H9 (cell line): ENCODE results near the gene DIP2C. TPM values are rescaled to one million over a fixed set of nuclear protein-coding genes. Genes with fewer than 3 reads are reported as not detected.
A peak's percentile ranks its signal among the peaks of the same experiment; 100 is the strongest.
"Not testable (repeated sequence)": the region's sequence is repeated elsewhere in the genome, so short reads cannot be mapped to it uniquely, and the experiment has no call there.

Experiments used
- DNase-seq: peaks from one replicate; pipeline ENCODE4 v3.0.0-alpha.2; 2017
- H2AFZ ChIP-seq: one replicate; pipeline ENCODE4 v1.6.1; 2013; ENCODE audit warnings: mild to moderate bottlenecking, low read length, control low read depth, moderate library complexity
- H2AK5ac ChIP-seq: 2 replicates; pipeline ENCODE4 v1.6.1; 2013; ENCODE audit warnings: low read length, control low read depth, mixed read lengths; ENCODE audit not compliant: insufficient read length
- H2BK120ac ChIP-seq: one replicate; pipeline ENCODE4 v1.6.1; 2013; ENCODE audit warnings: low read depth, mild to moderate bottlenecking, low read length, control low read depth, inconsistent platforms; ENCODE audit not compliant: poor library complexity, severe bottlenecking
- H2BK12ac ChIP-seq: 2 replicates; pipeline ENCODE4 v1.6.1; 2013; ENCODE audit warnings: low read length, control low read depth, mixed read lengths, low read depth; ENCODE audit not compliant: insufficient read length
- H2BK15ac ChIP-seq: 2 replicates; pipeline ENCODE4 v1.6.1; 2013; ENCODE audit warnings: low read depth, low read length, control low read depth
- H2BK20ac ChIP-seq: one replicate; pipeline ENCODE4 v1.6.1; 2013; ENCODE audit warnings: low read depth, mild to moderate bottlenecking, low read length, control low read depth, inconsistent platforms; ENCODE audit not compliant: poor library complexity, severe bottlenecking
- H2BK5ac ChIP-seq: 2 replicates; pipeline ENCODE4 v1.6.1; 2013; ENCODE audit warnings: low read length, control low read depth, mixed read lengths; ENCODE audit not compliant: insufficient read length
- H3K14ac ChIP-seq: 2 replicates; pipeline ENCODE4 v1.6.1; 2013; ENCODE audit warnings: low read length, control low read depth; ENCODE audit not compliant: insufficient read depth
- H3K18ac ChIP-seq: 2 replicates; pipeline ENCODE4 v1.6.1; 2013; ENCODE audit warnings: low read depth, mild to moderate bottlenecking, mixed read lengths, low read length, control low read depth; ENCODE audit not compliant: insufficient read length
- H3K23ac ChIP-seq: 2 replicates; pipeline ENCODE4 v1.6.1; 2013; ENCODE audit warnings: low read length, control low read depth, mixed read lengths, low read depth; ENCODE audit not compliant: insufficient read length
- H3K23me2 ChIP-seq: 2 replicates; pipeline ENCODE4 v1.6.1; 2013; ENCODE audit warnings: low read depth, mild to moderate bottlenecking, mixed read lengths, low read length, control low read depth; ENCODE audit not compliant: insufficient read length, poor library complexity, severe bottlenecking
- H3K27ac ChIP-seq: 2 replicates; pipeline ENCODE4 v1.5.1; 2013; ENCODE audit warnings: low read length, control low read depth, mixed read lengths, low read depth; ENCODE audit not compliant: insufficient read length
- H3K27me3 ChIP-seq: 2 replicates; pipeline ENCODE4 v1.6.1; 2013; ENCODE audit warnings: low read length, control low read depth, inconsistent platforms; ENCODE audit not compliant: insufficient read depth
- H3K4ac ChIP-seq: 2 replicates; pipeline ENCODE4 v1.6.1; 2013; ENCODE audit warnings: low read depth, mild to moderate bottlenecking, control low read depth, inconsistent platforms, low read length, moderate library complexity
- H3K4me1 ChIP-seq: 2 replicates; pipeline ENCODE4 v1.6.1; 2013; ENCODE audit warnings: low read length, control low read depth, inconsistent platforms; ENCODE audit not compliant: insufficient read depth
- H3K4me2 ChIP-seq: 2 replicates; pipeline ENCODE4 v1.6.1; 2013; ENCODE audit warnings: low read length, control low read depth, mixed read lengths; ENCODE audit not compliant: insufficient read length, insufficient read depth
- H3K56ac ChIP-seq: 2 replicates; pipeline ENCODE4 v1.6.1; 2013; ENCODE audit warnings: low read depth, mild to moderate bottlenecking, mixed read lengths, low read length, control low read depth; ENCODE audit not compliant: insufficient read length
- H3K79me1 ChIP-seq: 2 replicates; pipeline ENCODE4 v1.6.1; 2013; ENCODE audit warnings: low read depth, mild to moderate bottlenecking, moderate library complexity, low read length, control low read depth, inconsistent platforms; ENCODE audit not compliant: insufficient read depth, poor library complexity, severe bottlenecking
- H3K79me2 ChIP-seq: 2 replicates; pipeline ENCODE4 v1.6.1; 2013; ENCODE audit warnings: low read length, control low read depth, inconsistent platforms; ENCODE audit not compliant: insufficient read depth
- H3K9ac ChIP-seq: 2 replicates; pipeline ENCODE4 v1.6.1; 2013; ENCODE audit warnings: low read length, control low read depth, mixed read lengths; ENCODE audit not compliant: insufficient read length; ENCODE audit errors: extremely low read depth
- H3K9me3 ChIP-seq: one replicate; pipeline ENCODE4 v1.6.1; 2013; ENCODE audit warnings: low read depth, low read length, inconsistent platforms; ENCODE audit not compliant: control insufficient read depth
- H3T11ph ChIP-seq: one replicate; pipeline ENCODE4 v1.6.1; 2013; ENCODE audit warnings: mild to moderate bottlenecking, low read length, control low read depth, inconsistent platforms
- H4K20me1 ChIP-seq: one replicate; pipeline ENCODE4 v1.6.1; 2013; ENCODE audit not compliant: control insufficient read depth, insufficient read length, insufficient read depth
- H4K5ac ChIP-seq: 2 replicates; pipeline ENCODE4 v1.6.1; 2013; ENCODE audit warnings: low read depth, mild to moderate bottlenecking, mixed read lengths, low read length, control low read depth; ENCODE audit not compliant: insufficient read length
- H4K8ac ChIP-seq: replicated peaks from 2 replicates; pipeline ENCODE4 v1.6.1; 2013; ENCODE audit warnings: low read length, control low read depth, mixed read lengths, low read depth; ENCODE audit not compliant: insufficient read length
- H4K91ac ChIP-seq: 2 replicates; pipeline ENCODE4 v1.6.1; 2013; ENCODE audit warnings: low read depth, mild to moderate bottlenecking, moderate library complexity, mixed read lengths, low read length, control low read depth; ENCODE audit not compliant: insufficient read length
- H3K27ac Mint-ChIP-seq, 3 experiments: 2 replicates in 2 of 3; 3 replicates in 1 of 3; pipeline ENCODE4 v1.8.0; 2020 to 2021; ENCODE audit warnings: mixed read lengths in 3 of 3, mild to moderate bottlenecking in 1 of 3, moderate library complexity in 1 of 3
- H3K27me3 Mint-ChIP-seq: 2 replicates; pipeline ENCODE4 v1.8.0; 2021; ENCODE audit warnings: low read depth, mild to moderate bottlenecking, moderate library complexity, mixed read lengths
- H3K36me3 Mint-ChIP-seq, 3 experiments: 2 replicates in 2 of 3; 3 replicates in 1 of 3; pipeline ENCODE4 v1.8.0; 2020 to 2021; ENCODE audit warnings: low read depth in 3 of 3, mixed read lengths in 3 of 3; ENCODE audit not compliant: insufficient read depth in 1 of 3
- H3K4me1 Mint-ChIP-seq, 2 experiments: 2 replicates each; pipeline ENCODE4 v1.8.0; 2020; ENCODE audit warnings: mixed read lengths in 2 of 2
- H3K4me3 Mint-ChIP-seq, 2 experiments: 2 replicates in 1 of 2; 3 replicates in 1 of 2; pipeline ENCODE4 v1.8.0; 2020 to 2021; ENCODE audit warnings: mild to moderate bottlenecking in 2 of 2, mixed read lengths in 2 of 2, moderate library complexity in 1 of 2
- H3K9me3 Mint-ChIP-seq, 2 experiments: 2 replicates in 1 of 2; 3 replicates in 1 of 2; pipeline ENCODE4 v1.8.0; 2020; ENCODE audit warnings: mild to moderate bottlenecking in 2 of 2, mixed read lengths in 2 of 2, moderate library complexity in 1 of 2
- CTCF ChIP-seq: fragments of 200-600 bp; sonication (generic); conservative IDR thresholded peaks from 3 replicates; pipeline ENCODE4 v1.8.0; 2021; ENCODE audit warnings: antibody characterized with exemption, mild to moderate bottlenecking
- WGBS: extraction: QIAGEN DNeasy Blood & Tissue Kit; methylation state at CpG from one replicate; pipeline ENCODE4 v1.1.7; 2013; ENCODE audit warnings: missing lambda C conversion rate, low lambda C conversion rate, mixed read lengths; ENCODE audit not compliant: insufficient read length; ENCODE audit errors: extremely low coverage; 5-methylcytosine and 5-hydroxymethylcytosine counted together
- total RNA-seq: library from RNA; stranded (reverse); gene quantifications from 2 replicates; pipeline ENCODE4 v1.2.1, GENCODE V29; 2021

The DIP2C gene
- total RNA-seq, 1 experiment from 2014 or later, result 7.9 TPM

DNA sequence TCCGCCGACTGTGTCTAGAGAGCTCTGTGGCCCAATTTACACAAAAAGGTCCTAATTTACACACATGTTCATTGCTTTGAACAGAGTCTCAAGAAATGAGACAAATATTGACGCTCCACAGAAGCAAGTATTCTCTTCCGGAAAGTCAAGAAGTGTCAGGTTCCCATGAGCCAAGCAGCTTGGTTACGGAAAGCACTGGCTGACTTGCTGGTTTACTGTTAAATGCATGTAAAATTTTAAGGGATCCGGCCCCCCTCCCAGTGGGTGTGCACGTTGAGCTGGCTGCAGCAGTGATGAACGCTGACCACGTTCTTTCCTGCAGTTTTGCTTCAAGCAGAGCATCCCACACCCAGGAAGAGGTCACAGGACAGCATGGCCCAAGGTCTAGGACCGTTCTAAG, 76.8 kb downstream of the DIP2C start:
- Mint-ChIP-seq H3K27ac (no peak overlapping the region; a peak in 1 of 7 replicates), H3K4me1 (peaks cover 59 to 66% of the 10 kb centered on the region in 2 experiments), H3K36me3 (no peaks in the 10 kb centered on the region; a peak in 2 of 7 replicates), H3K4me3 (no peak overlapping the region), H3K9me3 (no peaks in the 10 kb centered on the region), H3K27me3 (no peaks in the 10 kb centered on the region)
- H3K18ac ChIP-seq, result no peak overlapping the region
- no peak overlapping the region for H3K4me2 ChIP-seq
- no peak overlapping the region for H2AFZ ChIP-seq
- DNase-seq, result no peak
- no peak overlapping the region for H4K5ac ChIP-seq
- H3T11ph ChIP-seq, result no peak overlapping the region
- no peak for TF ChIP-seq CTCF
- WGBS, result no CpG with 5 or more reads among the region's 10 CpGs
- H4K20me1 ChIP-seq, result peaks cover 2% of the 10 kb centered on the region
- no peak overlapping the region for H3K9ac ChIP-seq
- H2AK5ac ChIP-seq, result no peak overlapping the region
- no peak overlapping the region for H2BK15ac ChIP-seq
- H3K14ac ChIP-seq, result no peak overlapping the region
- no peak overlapping the region for H2BK5ac ChIP-seq
- H3K79me2 ChIP-seq, result no peaks in the 10 kb centered on the region
- H3K4ac ChIP-seq, result no peak overlapping the region
- H3K9me3 ChIP-seq, result no peaks in the 10 kb centered on the region
- H3K56ac ChIP-seq, result no peak overlapping the region
- H2BK20ac ChIP-seq, result no peak overlapping the region
- no peaks in the 10 kb centered on the region for H3K79me1 ChIP-seq
- H3K4me1 ChIP-seq, result peaks cover 9% of the 10 kb centered on the region; the same call in 1 of the 2 replicates
- no peak overlapping the region for H4K8ac ChIP-seq
- no peaks in the 10 kb centered on the region for H3K27me3 ChIP-seq
- no peak overlapping the region for H2BK12ac ChIP-seq
- no peak overlapping the region for H2BK120ac ChIP-seq
- no peak overlapping the region for H3K23ac ChIP-seq
- no peaks in the 10 kb centered on the region for H3K23me2 ChIP-seq
- no peak overlapping the region for H3K27ac ChIP-seq
- H4K91ac ChIP-seq, result no peak overlapping the region

DNA sequence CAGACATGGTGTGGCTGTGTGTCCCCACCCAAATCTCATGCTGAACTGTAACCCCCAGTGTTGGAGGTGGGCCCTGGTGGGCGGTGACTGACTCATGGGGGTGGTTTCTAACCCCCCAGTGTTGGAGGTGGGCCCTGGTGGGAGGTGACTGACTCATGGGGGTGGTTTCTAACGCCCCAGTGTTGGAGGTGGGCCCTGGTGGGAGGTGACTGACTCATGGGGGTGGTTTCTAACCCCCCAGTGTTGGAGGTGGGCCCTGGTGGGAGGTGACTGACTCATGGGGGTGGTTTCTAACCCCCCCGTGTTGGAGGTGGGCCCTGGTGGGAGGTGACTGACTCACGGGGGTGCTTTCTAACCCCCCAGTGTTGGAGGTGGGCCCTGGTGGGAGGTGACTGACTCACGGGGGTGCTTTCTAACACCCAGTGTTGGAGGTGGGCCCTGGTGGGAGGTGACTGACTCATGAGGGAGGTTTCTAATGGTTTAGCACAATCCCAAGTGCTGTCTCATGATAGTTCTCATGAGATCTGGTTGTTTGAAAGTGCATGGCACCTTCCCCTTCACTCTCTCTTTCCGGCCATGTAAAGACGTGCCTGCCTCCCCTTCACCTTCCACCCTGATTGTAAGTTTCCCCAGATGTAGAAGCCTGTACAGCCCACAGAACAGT, 78.7 kb downstream of the DIP2C start:
- not testable (repeated sequence) for H3K4me1 ChIP-seq, H3K56ac ChIP-seq, H4K20me1 ChIP-seq

More for the DNA sequence above, 78.7 kb downstream of the DIP2C start:
- not testable (repeated sequence) for H3K9me3 ChIP-seq, H2BK5ac ChIP-seq, H3K4me2 ChIP-seq, H2AK5ac ChIP-seq, H2AFZ ChIP-seq, H3K4ac ChIP-seq, H4K91ac ChIP-seq, H3K4me3 Mint-ChIP-seq, H3K14ac ChIP-seq, H2BK12ac ChIP-seq, H3T11ph ChIP-seq, H3K27ac ChIP-seq, H4K8ac ChIP-seq, H3K23ac ChIP-seq, H3K27me3 Mint-ChIP-seq, H3K79me2 ChIP-seq, H2BK15ac ChIP-seq, H3K23me2 ChIP-seq, H2BK120ac ChIP-seq, H3K27me3 ChIP-seq, H3K36me3 Mint-ChIP-seq, H4K5ac ChIP-seq, H3K9me3 Mint-ChIP-seq, H3K18ac ChIP-seq, H2BK20ac ChIP-seq, DNase-seq, H3K9ac ChIP-seq, H3K79me1 ChIP-seq
- peaks cover 52 to 55% of the 10 kb centered on the region in 2 experiments for H3K4me1 Mint-ChIP-seq
- WGBS, result no CpG with 5 or more reads among the region's 7 CpGs
- H3K27ac Mint-ChIP-seq, result peak overlapping the region; percentile 9 to 89 (median 51); a peak in 5 of 7 replicates
